Peyer's patch (tissue), 4 donors: ENCODE measurements around the gene ITSN2.

ENCODE experiments used
- POLR2A ChIP-seq, 2 donors: fragments of 450-650 bp; IDR thresholded peaks; one replicate each; pipeline ENCODE4 v1.5.1; 2017; ENCODE audit warnings: antibody characterized with exemption in 2 of 2, mild to moderate bottlenecking in 2 of 2, moderate library complexity in 2 of 2
- TF ChIP-seq, protein P1 (sequence below), 6 experiments: fragments of 450-650 bp in 4 of 6; fragments of 200-600 bp in 2 of 6; sonication (generic) in 1 of 6; IDR thresholded peaks; one replicate each; pipeline ENCODE4 v1.5.1; 2017 to 2019; ENCODE audit warnings: antibody characterized with exemption in 6 of 6, mild to moderate bottlenecking in 3 of 6, moderate library complexity in 1 of 6

DNA sequence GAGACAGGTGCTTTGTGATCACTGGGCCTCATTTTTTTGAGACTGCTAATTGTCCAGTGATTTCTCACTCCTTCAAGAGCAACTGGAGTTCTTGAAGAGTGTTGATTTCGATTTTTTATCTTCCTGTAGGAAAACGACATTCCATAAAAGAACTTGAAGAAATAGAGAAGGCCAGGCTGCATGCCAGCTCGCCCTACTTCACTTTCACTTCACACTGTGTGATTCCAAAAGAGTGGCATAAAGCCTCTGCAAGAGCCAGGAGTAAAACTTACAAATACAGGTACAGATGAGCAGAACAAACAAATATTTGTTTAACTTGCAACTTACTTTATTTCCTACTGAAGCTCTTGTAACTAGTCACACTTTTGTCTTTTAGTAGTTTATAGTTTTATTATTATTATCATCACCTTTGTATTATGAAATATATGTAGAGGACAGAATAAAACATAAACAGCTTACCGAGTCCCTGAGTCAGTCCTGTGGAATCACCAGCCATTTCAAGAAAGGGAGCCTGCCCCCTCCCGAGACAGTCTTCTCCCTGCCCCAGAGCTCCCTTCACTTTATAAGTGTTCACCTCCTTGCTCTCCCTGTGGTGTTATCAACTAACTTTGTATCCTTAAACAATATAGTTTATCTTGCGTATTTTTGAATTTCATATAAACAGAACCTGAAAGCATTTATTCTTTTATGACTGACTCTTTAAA is 176.8 kb downstream of the ITSN2 start:
- TF ChIP-seq, protein P1, sequence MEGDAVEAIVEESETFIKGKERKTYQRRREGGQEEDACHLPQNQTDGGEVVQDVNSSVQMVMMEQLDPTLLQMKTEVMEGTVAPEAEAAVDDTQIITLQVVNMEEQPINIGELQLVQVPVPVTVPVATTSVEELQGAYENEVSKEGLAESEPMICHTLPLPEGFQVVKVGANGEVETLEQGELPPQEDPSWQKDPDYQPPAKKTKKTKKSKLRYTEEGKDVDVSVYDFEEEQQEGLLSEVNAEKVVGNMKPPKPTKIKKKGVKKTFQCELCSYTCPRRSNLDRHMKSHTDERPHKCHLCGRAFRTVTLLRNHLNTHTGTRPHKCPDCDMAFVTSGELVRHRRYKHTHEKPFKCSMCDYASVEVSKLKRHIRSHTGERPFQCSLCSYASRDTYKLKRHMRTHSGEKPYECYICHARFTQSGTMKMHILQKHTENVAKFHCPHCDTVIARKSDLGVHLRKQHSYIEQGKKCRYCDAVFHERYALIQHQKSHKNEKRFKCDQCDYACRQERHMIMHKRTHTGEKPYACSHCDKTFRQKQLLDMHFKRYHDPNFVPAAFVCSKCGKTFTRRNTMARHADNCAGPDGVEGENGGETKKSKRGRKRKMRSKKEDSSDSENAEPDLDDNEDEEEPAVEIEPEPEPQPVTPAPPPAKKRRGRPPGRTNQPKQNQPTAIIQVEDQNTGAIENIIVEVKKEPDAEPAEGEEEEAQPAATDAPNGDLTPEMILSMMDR (IDR thresholded peaks at IDR 0.05) = no peak
- no peak for TF ChIP-seq POLR2A (IDR thresholded peaks at IDR 0.05)
